LHCN-M2 (cell line): ENCODE results near the gene PRPF6. TPM values are rescaled to one million over a fixed set of nuclear protein-coding genes. Genes with fewer than 3 reads are reported as not detected.

ENCODE experiments used
- DNase-seq: peaks from one replicate; pipeline ENCODE4 v3.0.0-alpha.2; 2012; ENCODE audit warnings: low read depth
- total RNA-seq: library from RNA; depleted of rRNA; stranded (reverse); fragments of >200 nt; gene quantifications from 2 replicates; pipeline ENCODE4 v1.2.3, GENCODE V29; 2014

Gene PRPF6
- total RNA-seq, 1 experiment from 2014 or later = 60.4 TPM

- no peak for DNase-seq
Measured at GRCh38 chr20:64035066-64035932, 54.4 kb downstream of the PRPF6 start.

GRCh38 chr20:64035933-64036345 is 55.0 kb downstream of the PRPF6 start, which contains the start of gene C20orf204:
Gene C20orf204 (plus strand): TSS chr20:64036182. CDS start chr20:64036324, 142 bp downstream.
- DNase-seq = no peak

DNA sequence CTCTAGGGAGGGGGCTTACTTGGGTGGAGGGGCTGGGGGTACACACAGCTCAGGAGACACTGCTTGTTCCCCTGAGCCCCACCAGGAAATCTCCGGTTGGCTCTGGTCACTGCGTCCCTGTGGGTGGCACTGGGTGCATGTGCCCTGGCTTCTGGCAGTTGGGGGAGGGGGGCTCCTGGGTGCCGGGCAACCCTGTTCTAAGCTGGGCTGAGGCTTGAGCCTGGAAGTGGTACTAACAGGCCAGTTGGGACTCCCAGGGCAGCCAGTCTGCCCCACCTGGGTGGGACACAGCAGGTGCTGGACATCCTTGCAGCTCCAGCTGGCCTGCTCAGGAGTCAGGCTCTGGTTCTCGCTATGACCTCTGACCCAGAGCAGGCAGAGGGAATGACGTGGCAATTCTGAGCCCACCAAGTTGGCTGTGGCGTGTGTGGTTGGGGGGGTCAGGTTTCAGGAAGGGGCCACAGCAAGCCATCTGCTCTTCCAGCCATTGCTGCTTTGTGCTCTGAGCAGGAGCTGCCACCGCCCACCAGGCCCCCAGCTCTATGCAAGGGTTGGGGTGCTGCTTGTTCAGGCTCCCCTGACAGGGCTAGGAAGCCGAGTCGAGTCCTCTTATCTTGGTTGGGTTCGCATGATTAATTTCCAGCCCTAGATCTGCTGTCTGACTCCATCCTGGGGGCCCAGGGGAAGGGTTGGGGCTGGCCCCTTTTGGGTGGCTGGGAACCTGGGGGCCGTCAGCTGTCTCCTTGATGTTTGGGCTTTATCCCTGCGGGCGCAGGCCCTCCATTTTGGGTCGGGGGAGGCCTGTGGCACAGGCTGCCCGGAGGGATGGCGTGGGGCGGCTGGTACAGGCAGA is 55.6 kb downstream of the PRPF6 start:
- peak; percentile 44 for DNase-seq

DNA sequence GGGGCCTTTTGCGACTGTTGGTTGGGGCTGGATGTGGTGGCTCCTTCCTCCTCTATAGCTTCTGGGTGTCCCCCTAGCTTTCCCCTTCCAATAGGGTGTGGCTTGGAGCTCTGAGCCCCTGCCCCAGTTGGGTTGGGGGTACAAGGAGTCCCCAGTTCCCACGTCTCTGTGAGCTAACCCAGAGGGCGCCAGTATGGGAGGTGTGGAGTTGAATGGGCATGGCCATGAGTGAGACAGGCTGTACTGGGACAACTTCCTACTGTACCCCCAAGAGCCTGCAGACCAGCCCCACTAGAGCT is 56.2 kb downstream of the PRPF6 start:
- DNase-seq = no peak

DNA sequence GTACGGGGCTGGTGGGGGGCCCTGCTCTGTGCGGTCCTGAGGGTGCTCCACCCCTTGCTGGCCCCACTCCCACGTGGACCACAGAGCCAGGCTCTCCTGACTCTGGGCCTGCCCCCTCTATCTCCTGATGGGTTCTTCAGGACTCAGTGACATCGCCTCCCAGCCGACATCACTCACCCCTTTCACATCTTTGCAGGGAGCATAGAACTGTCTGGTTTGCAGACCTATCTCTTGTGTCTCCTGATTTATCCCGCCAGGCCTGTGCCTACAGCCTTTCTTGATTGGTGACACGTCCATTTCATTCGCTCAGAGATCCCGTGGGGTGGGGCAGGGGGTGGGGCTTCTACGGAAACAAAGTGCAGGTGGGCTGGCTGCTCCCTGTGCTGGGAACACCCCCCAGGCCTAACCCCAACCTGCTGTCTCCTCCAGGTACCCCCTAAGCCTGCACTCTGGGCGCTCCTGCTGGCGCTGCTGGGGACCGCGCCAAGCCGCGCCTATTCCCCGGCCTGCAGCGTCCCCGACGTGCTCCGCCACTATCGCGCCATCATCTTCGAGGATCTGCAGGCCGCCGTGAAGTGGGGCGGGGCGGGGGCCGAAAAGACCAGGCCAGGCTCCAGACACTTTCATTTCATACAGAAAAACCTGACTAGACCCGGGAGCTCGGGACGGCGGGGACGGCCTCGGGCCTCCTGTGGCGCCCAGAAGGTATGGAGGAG is 56.7 kb downstream of the PRPF6 start:
- no peak for DNase-seq

DNA sequence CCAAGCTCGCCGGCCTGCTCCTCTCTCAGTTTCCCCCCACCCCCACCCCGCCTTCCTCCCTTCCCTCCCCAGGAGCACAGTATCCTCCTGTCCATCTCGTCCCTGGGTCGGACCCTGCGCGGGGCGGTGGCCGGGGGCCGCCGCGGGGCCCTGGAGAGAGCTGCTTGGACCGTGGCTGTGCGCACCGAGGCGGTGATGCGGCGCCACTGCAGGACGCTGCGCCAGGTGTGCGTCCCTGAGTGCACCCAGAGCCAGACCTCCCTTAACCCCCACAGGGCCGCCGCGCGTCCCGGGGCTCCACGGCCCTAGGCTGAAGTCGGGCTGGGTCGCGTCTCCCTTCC is 57.3 kb downstream of the PRPF6 start:
- no peak for DNase-seq

DNA sequence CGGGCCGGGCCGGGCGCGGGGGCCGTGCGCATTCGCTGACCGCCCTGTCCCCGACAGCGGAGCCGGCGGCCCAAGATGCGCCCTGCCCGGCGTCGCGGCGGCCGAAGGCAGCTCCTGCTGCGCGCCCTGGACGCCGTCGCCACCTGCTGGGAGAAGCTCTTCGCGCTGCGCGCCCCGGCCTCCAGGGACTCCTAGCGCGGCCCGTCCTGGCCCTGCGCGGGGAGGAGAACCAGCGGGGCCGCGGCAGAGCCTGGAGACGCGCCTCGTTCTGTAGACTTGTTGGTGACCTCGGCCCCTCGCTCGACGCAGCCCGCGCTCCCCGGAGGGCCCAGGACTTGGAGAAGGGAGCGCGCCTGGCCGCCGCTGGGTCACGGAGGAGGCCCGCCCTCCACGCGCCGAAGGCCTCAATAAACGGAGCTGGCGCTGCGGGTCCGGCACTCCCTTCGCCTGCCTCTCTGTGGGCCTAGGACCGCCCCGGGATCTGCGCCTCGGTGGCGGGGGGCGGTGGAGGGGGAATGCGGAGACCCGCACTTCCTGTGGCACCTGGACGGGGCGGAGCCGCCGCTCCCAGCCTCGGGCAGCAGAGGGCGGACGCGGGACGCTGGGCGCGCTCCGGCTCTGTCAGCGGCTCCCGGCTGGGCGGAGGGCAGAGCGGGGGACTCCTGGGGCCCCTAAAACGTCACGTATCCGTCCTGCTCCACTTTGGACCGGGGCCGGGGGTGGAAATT is 57.8 kb downstream of the PRPF6 start:
- peak; percentile 28 for DNase-seq

- DNase-seq = no peak
Measured at GRCh38 chr20:64039293-64040160, 58.6 kb downstream of the PRPF6 start.

DNA sequence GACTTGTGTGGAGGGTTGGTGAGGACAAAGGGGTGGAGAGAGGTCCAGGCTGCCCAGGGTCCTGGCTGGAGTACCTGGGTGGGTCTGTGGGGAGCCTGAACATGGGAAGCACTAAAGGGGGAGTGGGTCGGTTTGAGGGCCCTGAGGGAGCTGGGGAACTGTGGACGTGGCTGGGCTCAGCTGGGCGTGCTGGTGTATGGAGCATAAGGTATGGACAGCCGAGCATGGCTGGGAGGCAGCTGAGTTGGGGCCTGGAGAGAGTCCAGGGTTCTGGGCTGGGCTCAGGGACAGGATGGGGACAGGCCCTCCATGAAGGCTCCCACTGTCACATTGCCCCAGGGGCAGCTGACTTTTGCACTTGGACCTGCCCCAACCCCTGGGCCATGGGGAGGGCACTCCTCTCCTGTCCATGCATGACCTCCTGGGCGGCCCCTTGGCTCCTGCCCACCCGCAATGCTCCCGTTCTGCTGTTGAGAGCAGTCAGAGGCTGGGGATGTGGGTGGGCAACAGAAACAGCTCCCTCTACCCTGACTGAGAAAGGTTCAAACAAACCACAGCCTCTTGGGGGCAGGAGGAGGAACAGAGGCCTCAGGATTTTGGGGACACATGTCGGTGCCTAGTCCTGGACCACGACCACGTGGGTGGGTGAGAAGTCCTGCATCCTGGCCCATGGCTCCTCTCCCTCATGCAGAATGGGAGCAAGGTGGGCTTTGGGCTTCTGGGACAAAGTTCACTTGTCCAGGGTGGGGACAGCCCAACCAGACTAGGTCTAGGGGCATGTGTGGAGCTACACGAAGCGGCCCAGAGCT is 59.5 kb downstream of the PRPF6 start:
- DNase-seq = no peak

DNA sequence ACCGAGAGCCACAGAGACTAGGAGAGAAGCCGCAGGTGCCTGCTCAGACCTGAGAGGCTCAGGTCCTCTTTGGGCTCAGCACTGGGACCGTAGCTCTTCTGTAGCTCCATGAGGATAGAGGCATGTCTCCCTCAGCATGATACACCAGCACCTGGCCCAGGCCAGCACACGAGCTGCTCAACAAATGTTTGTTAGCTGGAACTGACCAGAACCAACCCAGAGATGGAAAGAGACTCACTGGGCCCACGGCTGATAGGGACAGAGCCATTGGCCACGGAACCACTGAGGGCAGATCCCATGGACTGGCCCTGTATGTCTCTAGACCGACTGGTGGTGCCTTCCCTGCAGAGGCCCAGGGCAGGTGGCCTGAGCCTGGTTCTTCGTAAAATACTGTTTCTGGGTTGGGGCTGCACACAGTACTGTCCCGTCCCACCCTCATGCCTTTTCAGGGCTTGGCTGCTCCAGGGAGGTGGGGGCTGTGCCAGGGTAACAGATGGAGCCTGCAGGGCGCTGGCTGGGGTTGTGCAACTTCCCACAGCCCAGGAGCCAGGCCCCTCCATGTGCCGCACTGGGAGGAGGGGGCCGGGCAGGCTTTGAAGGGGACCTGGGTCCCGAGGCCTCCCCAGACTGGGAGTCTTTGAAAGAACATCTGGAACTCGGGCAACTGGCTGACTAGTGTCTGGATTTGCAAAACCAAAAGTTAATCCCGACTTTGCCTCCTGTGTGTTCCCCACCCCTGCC is 60.3 kb downstream of the PRPF6 start:
- no peak for DNase-seq

- no peak for DNase-seq
Measured at GRCh38 chr20:64041781-64042053, 60.8 kb downstream of the PRPF6 start.

- no peak for DNase-seq
Measured at GRCh38 chr20:64042054-64042781, 61.3 kb downstream of the PRPF6 start.

GRCh38 chr20:64043768-64044167 is 62.8 kb downstream of the PRPF6 start:
- DNase-seq = no peak

- peak; percentile 46 for DNase-seq
Measured at GRCh38 chr20:64044484-64045247, 63.7 kb downstream of the PRPF6 start.

DNA sequence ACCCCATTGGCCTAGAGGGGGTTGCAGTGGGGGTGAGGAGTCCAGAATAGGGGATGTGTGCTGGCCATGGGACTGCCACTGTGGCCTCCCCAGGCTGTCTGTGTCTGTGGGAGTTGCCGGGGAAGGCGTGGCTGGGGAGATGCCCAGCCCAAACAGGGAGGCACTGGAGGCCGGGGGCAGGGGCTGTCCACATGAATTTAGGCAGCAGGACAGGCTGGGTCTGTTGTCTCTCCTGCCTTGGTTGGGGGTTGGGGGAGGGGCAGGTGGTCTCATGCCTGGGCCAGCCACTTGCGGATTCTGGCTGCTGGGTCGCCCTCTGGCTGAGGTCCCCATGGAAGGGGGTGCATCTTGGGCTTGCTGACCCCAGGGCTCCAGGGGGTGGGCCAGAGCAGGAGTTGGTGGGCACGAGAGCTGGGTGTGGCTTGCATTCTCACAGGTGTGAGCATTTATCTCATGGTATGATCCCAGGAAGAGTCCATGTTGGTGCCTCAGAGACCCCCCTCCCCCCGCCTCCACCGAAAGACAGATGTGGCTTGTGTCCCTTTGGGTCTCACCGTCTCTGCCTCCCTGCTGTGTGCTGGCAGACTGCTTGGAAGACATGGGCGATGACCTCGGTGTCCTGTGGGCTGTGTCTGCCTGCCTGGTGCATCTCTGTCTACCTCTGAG is 64.5 kb downstream of the PRPF6 start:
- DNase-seq = no peak

- no peak for DNase-seq
Measured at GRCh38 chr20:64047046-64047389, 66.1 kb downstream of the PRPF6 start.

- no peak for DNase-seq
Measured at GRCh38 chr20:64047968-64048401, 67.1 kb downstream of the PRPF6 start.
